ENCODE data around the gene GALNT18.

GALNT18 gene

DNA sequence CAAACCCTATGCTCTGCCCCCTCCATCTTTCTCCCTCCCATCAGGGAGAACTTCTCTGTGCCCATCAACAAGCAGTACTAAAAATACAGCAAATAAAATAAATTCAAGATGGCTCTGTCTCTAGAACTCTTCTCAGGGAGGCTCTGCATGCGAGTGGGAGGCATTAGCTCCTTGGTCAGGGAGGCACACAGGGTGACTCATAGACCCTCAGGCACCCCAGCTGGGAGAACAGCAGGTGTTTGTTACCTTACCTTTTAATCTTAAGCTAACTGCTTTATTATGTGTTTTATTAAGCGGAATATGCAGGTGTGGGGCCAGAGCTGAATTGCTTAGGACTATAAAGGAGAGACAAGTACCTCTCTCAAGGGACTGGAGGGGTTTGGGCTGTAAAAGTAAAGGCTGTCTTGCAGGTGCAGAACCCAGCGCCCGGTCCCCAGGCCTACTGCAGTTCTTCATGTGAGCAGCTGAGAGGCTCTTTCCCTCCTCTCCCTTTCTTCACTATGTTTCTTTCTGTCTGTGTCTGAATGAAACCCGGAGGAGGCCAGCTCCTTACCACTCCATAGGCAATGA lies 289.6 kb downstream of the GALNT18 start:
- no peak overlapping the region for H3K4me3 ChIP-seq (ENCODE audit: low read depth, low read length)
- no peak for DNase-seq (ENCODE audit: low read depth)

DNA sequence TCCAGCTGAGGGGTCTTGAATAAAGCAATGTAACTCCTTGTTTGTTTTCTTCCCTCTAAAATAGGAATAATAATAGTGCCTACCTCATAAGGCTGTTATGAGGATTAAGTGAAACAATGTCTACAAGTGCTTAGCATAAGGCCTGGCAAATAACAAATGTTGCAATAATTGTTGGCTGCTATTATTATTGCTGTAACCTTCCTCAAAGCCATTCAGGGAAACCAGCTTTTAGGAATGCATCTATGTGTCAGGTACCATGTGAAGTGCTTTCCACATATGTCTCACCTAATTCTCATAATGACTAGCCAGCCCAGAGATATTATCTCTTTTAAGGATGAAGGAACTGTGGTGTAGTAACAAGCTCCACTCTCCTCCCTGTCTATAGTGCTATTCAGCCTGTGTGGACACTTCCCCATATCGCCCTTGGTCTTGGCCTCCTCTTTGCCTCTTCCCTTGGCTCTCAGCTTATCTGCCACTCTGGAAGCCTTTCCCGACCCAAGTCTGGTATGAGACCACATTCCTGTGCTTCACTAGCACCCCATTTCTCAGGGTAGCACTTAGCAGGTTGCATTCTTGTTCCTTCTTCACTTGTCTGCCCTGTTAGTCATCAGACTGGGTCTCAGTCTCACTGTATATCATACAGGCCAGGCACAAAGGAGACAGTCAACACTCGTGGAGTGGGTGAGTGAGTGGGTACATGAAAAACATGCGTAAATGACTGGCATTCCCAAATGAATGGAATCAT lies 292.6 kb downstream of the GALNT18 start:
- no peak for DNase-seq (ENCODE audit: low read depth)
- no peak overlapping the region for H3K4me3 ChIP-seq (ENCODE audit: low read depth, low read length)
- TF ChIP-seq, protein P1, sequence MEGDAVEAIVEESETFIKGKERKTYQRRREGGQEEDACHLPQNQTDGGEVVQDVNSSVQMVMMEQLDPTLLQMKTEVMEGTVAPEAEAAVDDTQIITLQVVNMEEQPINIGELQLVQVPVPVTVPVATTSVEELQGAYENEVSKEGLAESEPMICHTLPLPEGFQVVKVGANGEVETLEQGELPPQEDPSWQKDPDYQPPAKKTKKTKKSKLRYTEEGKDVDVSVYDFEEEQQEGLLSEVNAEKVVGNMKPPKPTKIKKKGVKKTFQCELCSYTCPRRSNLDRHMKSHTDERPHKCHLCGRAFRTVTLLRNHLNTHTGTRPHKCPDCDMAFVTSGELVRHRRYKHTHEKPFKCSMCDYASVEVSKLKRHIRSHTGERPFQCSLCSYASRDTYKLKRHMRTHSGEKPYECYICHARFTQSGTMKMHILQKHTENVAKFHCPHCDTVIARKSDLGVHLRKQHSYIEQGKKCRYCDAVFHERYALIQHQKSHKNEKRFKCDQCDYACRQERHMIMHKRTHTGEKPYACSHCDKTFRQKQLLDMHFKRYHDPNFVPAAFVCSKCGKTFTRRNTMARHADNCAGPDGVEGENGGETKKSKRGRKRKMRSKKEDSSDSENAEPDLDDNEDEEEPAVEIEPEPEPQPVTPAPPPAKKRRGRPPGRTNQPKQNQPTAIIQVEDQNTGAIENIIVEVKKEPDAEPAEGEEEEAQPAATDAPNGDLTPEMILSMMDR (conservative IDR thresholded peaks at IDR 0.05; ENCODE audit: low read depth, low read length): no peak

More for the DNA sequence above, 289.6 kb downstream of the GALNT18 start:
- TF ChIP-seq, protein P1 (conservative IDR thresholded peaks at IDR 0.05; ENCODE audit: low read depth, low read length): no peak

DNA sequence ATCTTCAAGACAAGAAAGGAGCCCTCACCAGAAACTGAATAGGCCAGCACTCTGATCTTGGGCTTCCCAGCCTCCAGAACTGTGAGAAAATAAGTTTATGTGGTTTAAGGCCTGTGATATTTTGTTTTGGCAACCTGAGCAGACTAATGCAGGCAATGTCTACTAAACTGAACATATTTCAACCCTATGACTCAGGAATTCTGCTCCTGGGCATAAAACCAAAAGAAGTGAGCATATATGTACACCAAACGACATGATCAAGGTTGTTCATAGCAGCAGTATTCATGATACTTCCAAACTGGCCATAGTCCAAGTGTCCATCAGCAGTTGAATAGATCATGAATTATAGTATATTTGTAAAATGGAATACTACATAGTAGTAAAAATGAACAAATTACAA lies 297.7 kb downstream of the GALNT18 start:
- no peak for DNase-seq (ENCODE audit: low read depth)
- H3K4me3 ChIP-seq (ENCODE audit: low read depth, low read length): no peak overlapping the region
- TF ChIP-seq, protein P1 (conservative IDR thresholded peaks at IDR 0.05; ENCODE audit: low read depth, low read length): no peak

DNA sequence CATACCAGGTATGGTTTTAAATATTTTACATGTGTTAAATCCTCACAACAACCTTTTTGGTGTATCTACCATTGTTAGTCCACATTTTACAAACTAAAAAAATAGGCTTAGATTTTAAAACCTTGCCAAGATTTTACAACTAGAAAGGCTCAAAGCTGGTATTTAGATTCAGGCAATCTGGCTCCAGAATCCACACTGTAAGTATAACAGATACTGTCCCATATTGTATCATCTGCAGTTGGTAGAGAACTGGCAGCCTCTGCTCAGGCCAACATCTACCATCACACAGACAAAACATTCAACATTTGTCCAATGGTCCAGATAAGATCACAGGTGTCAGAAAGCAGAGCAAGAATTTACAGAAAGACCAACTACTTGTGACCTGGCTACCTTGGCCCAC lies 299.7 kb downstream of the GALNT18 start:
- TF ChIP-seq, protein P1 (conservative IDR thresholded peaks at IDR 0.05; ENCODE audit: low read depth, low read length): no peak
- H3K4me3 ChIP-seq (ENCODE audit: low read depth, low read length): no peak overlapping the region
- DNase-seq (ENCODE audit: low read depth): no peak

DNA sequence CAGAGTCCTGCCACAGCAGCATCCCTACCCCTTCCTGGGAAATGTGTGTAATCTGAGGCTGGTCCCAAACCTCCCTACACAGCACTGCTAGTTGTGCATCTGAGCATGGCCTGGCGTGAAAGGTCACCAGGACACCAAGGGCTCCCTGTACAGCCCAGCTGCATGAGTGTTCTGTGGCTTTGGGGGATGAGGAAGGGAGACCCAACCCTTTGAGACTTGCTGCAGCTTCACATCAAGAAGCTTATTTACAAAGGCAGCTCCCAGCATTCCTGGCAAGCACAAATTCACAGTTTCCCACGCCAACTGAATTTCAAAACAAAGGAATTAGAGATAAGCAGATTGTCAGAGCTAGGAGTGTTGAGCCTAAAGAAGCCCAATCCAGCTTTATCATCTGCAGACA lies 301.0 kb downstream of the GALNT18 start:
- no peak for DNase-seq (ENCODE audit: low read depth)
- TF ChIP-seq, protein P1 (conservative IDR thresholded peaks at IDR 0.05; ENCODE audit: low read depth, low read length): no peak
- no peak overlapping the region for H3K4me3 ChIP-seq (ENCODE audit: low read depth, low read length)

DNA sequence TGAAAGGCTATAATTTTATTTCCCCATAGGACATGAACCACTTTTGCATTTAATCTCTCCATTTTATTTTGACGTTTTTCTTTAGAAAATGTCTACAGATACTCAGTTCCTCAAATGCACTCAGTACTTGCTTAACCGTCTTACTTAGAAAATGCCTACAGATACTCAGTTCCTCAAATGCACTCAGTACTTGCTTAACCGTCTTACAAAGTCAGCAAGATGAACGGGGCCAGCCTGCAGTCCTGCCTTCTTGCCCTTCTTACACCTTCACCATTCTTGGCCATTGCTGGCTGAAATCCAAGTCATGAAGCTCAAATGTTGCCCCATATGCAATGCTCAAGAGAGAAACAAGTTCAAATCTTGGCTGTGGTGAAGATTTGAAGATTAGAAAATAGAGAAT lies 302.8 kb downstream of the GALNT18 start:
- TF ChIP-seq, protein P1 (conservative IDR thresholded peaks at IDR 0.05; ENCODE audit: low read depth, low read length): no peak
- DNase-seq (ENCODE audit: low read depth): no peak
- no peak overlapping the region for H3K4me3 ChIP-seq (ENCODE audit: low read depth, low read length)

DNA sequence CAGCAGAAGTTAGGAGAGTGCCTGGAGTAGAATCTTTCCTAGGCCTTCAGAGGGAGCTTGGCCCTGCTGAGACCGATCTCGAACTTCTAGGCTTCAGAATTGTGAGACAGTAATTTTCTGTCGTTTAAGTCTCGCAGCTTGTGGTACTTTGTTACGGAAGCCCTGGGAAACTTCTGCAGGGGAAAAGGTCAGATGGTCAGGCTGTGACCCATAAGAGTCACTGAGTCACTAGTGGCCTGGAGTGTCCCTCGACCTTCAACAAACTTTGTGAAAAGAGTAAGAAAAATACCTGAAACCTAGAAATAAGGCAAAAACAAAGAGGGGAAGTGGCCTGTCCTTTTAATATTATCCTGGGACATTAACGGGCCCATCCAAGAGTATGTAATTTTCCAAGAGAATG lies 303.3 kb downstream of the GALNT18 start:
- DNase-seq (ENCODE audit: low read depth): no peak
- H3K4me3 ChIP-seq (ENCODE audit: low read depth, low read length): no peak overlapping the region
- TF ChIP-seq, protein P1 (conservative IDR thresholded peaks at IDR 0.05; ENCODE audit: low read depth, low read length): no peak
